Endothelial cell of umbilical vein (primary cell): ENCODE results near the gene STK17B. TPM values are rescaled to one million over a fixed set of nuclear protein-coding genes. Genes with fewer than 3 reads are reported as not detected.

ENCODE experiments used
- BruUV-seq: library from RNA; stranded (reverse); fragments of 400-500 nt; replicated peaks from 2 replicates; lab custom pipeline; 2021; lab: Mats Ljungman, UMichigan
- CTCF ChIA-PET: fragments of 300-600, 350-600 bp; sonication (Branson Sonifier 250); formaldehyde crosslinking; loops from one replicate; lab custom pipeline; 2021; ENCODE audit warnings: antibody characterized with exemption, inconsistent platforms; lab: Charles Lee
- POLR2A ChIA-PET: fragments of 300-600, 350-600 bp; sonication (Branson Sonifier 250); formaldehyde crosslinking; loops from one replicate; lab custom pipeline; 2021; ENCODE audit warnings: antibody characterized with exemption, inconsistent platforms; lab: Charles Lee
- DNase-seq: peaks from one replicate; pipeline ENCODE4 v3.0.0-alpha.2; 2011; ENCODE audit warnings: low read depth, low spot score
- FAIRE-seq: peaks from 2 replicates; lab custom pipeline; 2011; peaks lifted over from hg19 to GRCh38; lab: Jason Lieb, UNC
- H2AFZ ChIP-seq: 2 replicates; pipeline ENCODE4 v1.6.0; 2012; ENCODE audit warnings: low read depth, low read length, control low read depth, inconsistent platforms
- H3K27ac ChIP-seq: 2 replicates; pipeline ENCODE4 v1.5.1; 2011; ENCODE audit warnings: low read depth, mild to moderate bottlenecking, control low read depth, low read length, moderate library complexity; ENCODE audit not compliant: insufficient read depth
- H3K27me3 ChIP-seq, 2 experiments: 2 replicates each; pipeline versions ENCODE4 v1.6.0 to v1.6.1; 2011; ENCODE audit warnings: low read length in 2 of 2, mixed read lengths in 1 of 2; ENCODE audit not compliant: control insufficient read depth in 2 of 2, insufficient read depth in 2 of 2
- H3K36me3 ChIP-seq, 2 experiments: 2 replicates in 1 of 2; 3 replicates in 1 of 2; pipeline ENCODE4 v1.5.1; 2011; ENCODE audit warnings: low read length in 2 of 2, mild to moderate bottlenecking in 1 of 2, moderate library complexity in 1 of 2; ENCODE audit not compliant: control insufficient read depth in 2 of 2, insufficient read depth in 2 of 2; ENCODE audit errors: extremely low read depth in 1 of 2
- H3K4me1 ChIP-seq: 3 replicates; pipeline ENCODE4 v1.5.1; 2011; ENCODE audit warnings: mild to moderate bottlenecking, low read length; ENCODE audit not compliant: control insufficient read depth, insufficient read depth; ENCODE audit errors: extremely low read depth
- H3K4me2 ChIP-seq: 2 replicates; pipeline ENCODE4 v1.6.1; 2011; ENCODE audit warnings: low read length, control low read depth, mixed read lengths; ENCODE audit not compliant: insufficient read depth
- H3K4me3 ChIP-seq, 3 experiments: fragments of 200-600 bp in 1 of 3; sonication (generic), shearing (Covaris generic) in 1 of 3; replicated peaks in 1 of 3; 2 replicates each; pipeline ENCODE4 v1.5.1; 2011 to 2016; ENCODE audit warnings: control low read depth in 3 of 3, low read length in 3 of 3, mild to moderate bottlenecking in 2 of 3, inconsistent platforms in 1 of 3, low read depth in 1 of 3, moderate library complexity in 1 of 3; ENCODE audit not compliant: insufficient read depth in 1 of 3
- H3K79me2 ChIP-seq: 2 replicates; pipeline ENCODE4 v1.6.0; 2012; ENCODE audit warnings: low read length, inconsistent platforms; ENCODE audit not compliant: control insufficient read depth, insufficient read depth
- H3K9ac ChIP-seq: replicated peaks from 2 replicates; pipeline ENCODE3; 2011; ENCODE audit warnings: low read length, control low read depth; ENCODE audit not compliant: insufficient read depth; ENCODE audit errors: extremely low read depth
- H3K9me1 ChIP-seq: replicated peaks from 3 replicates; pipeline ENCODE4 v1.6.0; 2011; ENCODE audit warnings: mild to moderate bottlenecking, low read length; ENCODE audit not compliant: control insufficient read depth, insufficient read depth; ENCODE audit errors: extremely low read depth
- H3K9me3 ChIP-seq: replicated peaks from 2 replicates; pipeline ENCODE4 v1.5.1; 2012; ENCODE audit warnings: low read length, inconsistent platforms; ENCODE audit not compliant: control insufficient read depth, insufficient read depth
- H4K20me1 ChIP-seq: replicated peaks from 2 replicates; pipeline ENCODE3; 2011; ENCODE audit warnings: mild to moderate bottlenecking, low read length; ENCODE audit not compliant: control insufficient read depth, insufficient read depth; ENCODE audit errors: extremely low read depth
- CTCF ChIP-seq, 2 donors: IDR thresholded peaks; 1 replicate in 1 of 2; 2 replicates in 1 of 2; pipeline ENCODE4 v1.5.1; 2011; ENCODE audit warnings: low read length in 2 of 2, mild to moderate bottlenecking in 2 of 2, moderate library complexity in 2 of 2, control low read depth in 1 of 2, inconsistent platforms in 1 of 2, low read depth in 1 of 2; ENCODE audit not compliant: insufficient read depth in 1 of 2; ENCODE audit errors: extremely low read depth in 1 of 2
- EZH2 ChIP-seq: IDR thresholded peaks from 2 replicates; pipeline ENCODE4 v1.6.1; 2012; ENCODE audit warnings: borderline replicate concordance, low read depth, mild to moderate bottlenecking, moderate library complexity, low read length, inconsistent platforms; ENCODE audit not compliant: severe bottlenecking
- FOS ChIP-seq: IDR thresholded peaks from 2 replicates; pipeline ENCODE4 v1.6.1; 2011; ENCODE audit warnings: mild to moderate bottlenecking, low read length, moderate library complexity, borderline replicate concordance; ENCODE audit not compliant: insufficient read depth
- GATA2 ChIP-seq: IDR thresholded peaks from 2 replicates; pipeline ENCODE4 v1.7.0; 2011; ENCODE audit warnings: low read depth, mild to moderate bottlenecking, moderate library complexity, mixed read lengths, low read length; ENCODE audit not compliant: insufficient read length, insufficient read depth
- JUN ChIP-seq: IDR thresholded peaks from 2 replicates; pipeline ENCODE4 v1.6.1; 2011; ENCODE audit warnings: borderline replicate concordance, low read depth; ENCODE audit not compliant: insufficient read length, insufficient read depth
- POLR2A ChIP-seq: IDR thresholded peaks from 2 replicates; pipeline ENCODE4 v1.6.1; 2012; ENCODE audit warnings: low read depth, mild to moderate bottlenecking, control low read depth, low read length
- POLR2AphosphoS5 ChIP-seq: IDR thresholded peaks from 2 replicates; pipeline ENCODE4 v1.6.1; 2012; ENCODE audit warnings: low read depth, mild to moderate bottlenecking, control low read depth, low read length, moderate library complexity; ENCODE audit not compliant: insufficient read depth
- dilution Hi-C: fragments of 300-500 bp; cut with MboI; formaldehyde crosslinking; loops from one replicate; pipeline ENCODE4 v1.15.0; 2019; ENCODE audit warnings: low sequenced_read_pairs; ENCODE audit not compliant: extremely low pct_ligation_motif_present
- intact Hi-C: fragments of 100-400 bp; cut with micrococcal nuclease; formaldehyde crosslinking; loops from one replicate; pipeline ENCODE4 v1.10.0; 2022
- polyA plus RNA-seq, 4 experiments: library from polyadenylated mRNA; depleted of rRNA in 3 of 4; stranded (reverse) in 3 of 4; unstranded in 1 of 4; fragments of >200 nt; gene quantifications; 2 replicates each; pipeline versions ENCODE4 v1.2.1 to v1.2.3, GENCODE V29; 2011 to 2012; ENCODE audit warnings: missing spikeins in 1 of 4
- total RNA-seq: library from RNA; stranded (reverse); gene quantifications from 2 replicates; pipeline ENCODE4 v1.2.3, GENCODE V29; 2021

STK17B gene
- total and polyA plus RNA-seq, 2 donors (not counting 3 experiments of a cell fraction or from before 2014, with no cell fraction given), result 2.5 to 16.6 TPM

- Histone ChIP-seq H4K20me1 (no peaks in the 10 kb centered on the region), H3K27ac (no peak overlapping the region), H3K27me3 (no peaks in the 10 kb centered on the region), H3K9me1 (no peaks in the 10 kb centered on the region), H3K36me3 (peaks cover 5 to 82% of the 10 kb centered on the region in 2 experiments), H3K9me3 (no peaks in the 10 kb centered on the region), H3K4me1 (no peaks in the 10 kb centered on the region), H3K4me2 (no peak overlapping the region), H3K79me2 (no peaks in the 10 kb centered on the region), H3K4me3 (no peak overlapping the region), H2AFZ (no peak overlapping the region), H3K9ac (no peak overlapping the region)
- no TSS peak for BruUV-seq
- DNase-seq (no peak), FAIRE-seq (no peak)
- intact Hi-C loops, result no loop called here
- TF ChIP-seq POLR2AphosphoS5, result no peak
- no peak for TF ChIP-seq CTCF (IDR thresholded peaks at IDR 0.05; ENCODE audit: extremely low read depth in 1 of 2, insufficient read depth in 1 of 2, low read depth in 1 of 2, low read length in 2 of 2)
- TF ChIP-seq POLR2A, result no peak
- TF ChIP-seq GATA2, result no peak
- TF ChIP-seq JUN, result no peak
- no peak for TF ChIP-seq FOS
- TF ChIP-seq EZH2, result no peak
- ChIA-PET CTCF (interaction anchor here (1.5 to 2.5 kb wide), 3 partner anchors 80 to 140 kb away, joined by 3 to 11 read pairs (median 4); no protein-coding TSS in a partner anchor), POLR2A (interaction anchor here (1.6 kb wide), 1 partner anchor 41 kb away, joined by 3 read pairs; no protein-coding TSS in a partner anchor)
- dilution Hi-C loops, result no loop called here
Measured at GRCh38 chr2:196218106-196218505, 46.7 kb upstream of the STK17B start.
